HAP-1 (cell line): ENCODE measurements around the gene TK2.
"Not testable (repeated sequence)": the region's sequence is repeated elsewhere in the genome, so short reads cannot be mapped to it uniquely, and the experiment has no call there.

Experiments
- DNase-seq, 2 experiments: peaks; one replicate each; pipeline ENCODE4 v3.0.0-alpha.2; 2016 to 2020; ENCODE audit warnings: low spot score in 2 of 2
- H3K27me3 ChIP-seq: fragments of 250-450 bp; sonication (Bioruptor Pico); 2 replicates; pipeline ENCODE4 v1.5.1; 2020; ENCODE audit warnings: low read depth, mild to moderate bottlenecking, moderate library complexity
- H3K36me3 ChIP-seq: fragments of 250-450 bp; sonication (Bioruptor Pico); replicated peaks from 2 replicates; pipeline ENCODE4 v1.5.1; 2020; ENCODE audit warnings: mild to moderate bottlenecking
- H3K4me1 ChIP-seq: fragments of 250-450 bp; sonication (Bioruptor Pico); 2 replicates; pipeline ENCODE4 v1.5.1; 2020; ENCODE audit warnings: mild to moderate bottlenecking
- H3K4me3 ChIP-seq: fragments of 250-450 bp; sonication (Bioruptor Pico); 2 replicates; pipeline ENCODE4 v1.5.1; 2020; ENCODE audit warnings: mild to moderate bottlenecking, moderate library complexity
- H3K9me3 ChIP-seq: fragments of 250-450 bp; sonication (Bioruptor Pico); 2 replicates; pipeline ENCODE4 v1.5.1; 2020; ENCODE audit warnings: mild to moderate bottlenecking, moderate library complexity
- in situ Hi-C: fragments of 300-500 bp; cut with MboI; formaldehyde crosslinking; loops from 3 replicates; pipeline ENCODE4 v1.14.3; 2020; ENCODE audit warnings: low sequenced_read_pairs, inconsistent platforms, mixed read lengths

Gene TK2

GRCh38 chr16:66515596-66516508 lies 34.1 kb downstream of the TK2 start:
- Histone ChIP-seq H3K4me1 (no peaks in the 10 kb centered on the region), H3K9me3 (no peaks in the 10 kb centered on the region), H3K27me3 (no peaks in the 10 kb centered on the region), H3K4me3 (no peak overlapping the region), H3K36me3 (0 out of 2 replicates have a peak, but pooled peaks cover 6% of the 10 kb centered on the region)
- in situ Hi-C loops, result no loop called here
- no peak for DNase-seq

DNA sequence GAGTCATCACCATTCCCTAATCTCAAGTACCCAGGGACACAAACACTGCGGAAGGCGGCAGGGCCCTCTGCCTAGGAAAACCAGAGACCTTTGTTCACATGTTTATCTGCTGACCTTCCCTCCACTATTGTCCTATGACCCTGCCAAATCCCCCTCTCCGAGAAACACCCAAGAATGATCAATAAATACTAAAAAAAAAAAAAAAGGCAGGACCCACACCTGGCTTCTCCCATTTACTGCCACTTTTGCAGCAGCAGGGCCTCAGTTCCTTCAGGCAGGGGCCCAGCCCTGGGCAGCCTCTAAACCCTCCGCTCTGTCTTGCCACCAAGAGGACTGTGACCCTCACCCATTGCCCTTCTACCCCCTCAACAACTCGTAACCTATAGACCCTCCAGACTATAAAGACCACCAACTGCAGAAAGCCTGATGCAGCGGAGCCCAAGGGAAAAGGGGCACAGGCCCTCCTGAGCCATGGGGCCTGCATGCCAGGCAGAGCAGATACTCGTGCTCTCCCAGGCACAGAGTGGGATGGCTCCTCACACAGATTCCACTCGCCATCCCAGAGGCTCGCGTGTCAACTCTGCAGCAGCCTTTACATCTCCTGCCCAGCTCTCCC lies 34.8 kb downstream of the TK2 start:
- H3K27me3 ChIP-seq, H3K4me1 ChIP-seq, H3K36me3 ChIP-seq, H3K4me3 ChIP-seq, DNase-seq, in situ Hi-C loops, H3K9me3 ChIP-seq: not testable (repeated sequence)

DNA sequence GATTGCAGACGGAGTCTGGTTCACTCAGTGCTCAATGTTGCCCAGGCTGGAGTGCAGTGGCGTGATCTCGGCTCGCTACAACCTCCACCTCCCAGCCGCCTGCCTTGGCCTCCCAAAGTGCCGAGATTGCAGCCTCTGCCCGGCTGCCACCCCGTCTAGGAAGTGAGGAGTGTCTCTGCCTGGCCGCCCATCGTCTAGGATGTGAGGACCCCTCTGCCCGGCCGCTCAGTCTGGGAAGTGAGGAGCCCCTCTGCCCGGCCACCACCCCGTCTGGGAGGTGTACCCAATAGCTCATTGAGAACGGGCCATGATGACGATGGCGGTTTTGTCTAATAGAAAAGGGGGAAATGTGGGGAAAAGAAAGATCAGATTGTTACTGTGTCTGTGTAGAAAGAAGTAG lies 35.5 kb downstream of the TK2 start:
- in situ Hi-C loops, H3K9me3 ChIP-seq, DNase-seq, H3K36me3 ChIP-seq, H3K4me1 ChIP-seq, H3K4me3 ChIP-seq, H3K27me3 ChIP-seq: not testable (repeated sequence)

DNA sequence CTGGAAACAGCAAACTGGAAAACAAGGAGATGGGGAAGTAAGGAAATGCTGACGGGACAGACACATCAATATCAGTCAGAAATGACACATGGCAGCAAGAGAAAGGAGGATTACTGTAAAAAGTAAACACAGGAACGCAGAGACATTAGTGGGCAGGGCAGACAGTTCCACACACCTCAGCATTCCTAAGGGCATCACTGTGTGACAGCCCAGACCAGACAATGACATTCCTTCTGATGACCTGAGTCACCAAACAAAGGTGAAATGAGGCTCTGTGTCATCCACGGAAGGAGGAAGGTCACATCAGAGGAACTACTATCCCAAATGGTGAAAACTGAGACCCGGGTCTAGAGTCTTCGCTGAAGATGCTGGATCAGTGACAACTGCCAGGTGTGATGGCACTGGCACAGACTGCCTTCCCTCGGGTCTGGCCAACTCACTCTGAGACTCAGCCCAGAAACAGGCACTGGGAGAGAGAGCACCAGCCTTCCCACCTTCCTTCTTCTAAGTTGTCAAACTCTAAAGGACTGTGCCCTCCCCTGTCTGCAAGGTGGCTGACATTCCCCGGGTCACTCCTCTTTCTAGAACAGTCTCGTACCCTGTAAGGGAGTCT lies 36.7 kb downstream of the TK2 start:
- Histone ChIP-seq H3K36me3 (0 out of 2 replicates have a peak, but pooled peaks cover 6% of the 10 kb centered on the region), H3K4me3 (no peak overlapping the region), H3K4me1 (peaks cover 3% of the 10 kb centered on the region), H3K9me3 (no peaks in the 10 kb centered on the region), H3K27me3 (no peaks in the 10 kb centered on the region)
- no peak for DNase-seq
- in situ Hi-C loops, result no loop called here

GRCh38 chr16:66512272-66513110 lies 37.4 kb downstream of the TK2 start:
- Histone ChIP-seq H3K4me1 (peaks cover 7% of the 10 kb centered on the region), H3K4me3 (no peak overlapping the region), H3K36me3 (0 out of 2 replicates have a peak, but pooled peaks cover 6% of the 10 kb centered on the region), H3K9me3 (no peaks in the 10 kb centered on the region), H3K27me3 (no peaks in the 10 kb centered on the region)
- no peak for DNase-seq
- in situ Hi-C loops, result no loop called here

DNA sequence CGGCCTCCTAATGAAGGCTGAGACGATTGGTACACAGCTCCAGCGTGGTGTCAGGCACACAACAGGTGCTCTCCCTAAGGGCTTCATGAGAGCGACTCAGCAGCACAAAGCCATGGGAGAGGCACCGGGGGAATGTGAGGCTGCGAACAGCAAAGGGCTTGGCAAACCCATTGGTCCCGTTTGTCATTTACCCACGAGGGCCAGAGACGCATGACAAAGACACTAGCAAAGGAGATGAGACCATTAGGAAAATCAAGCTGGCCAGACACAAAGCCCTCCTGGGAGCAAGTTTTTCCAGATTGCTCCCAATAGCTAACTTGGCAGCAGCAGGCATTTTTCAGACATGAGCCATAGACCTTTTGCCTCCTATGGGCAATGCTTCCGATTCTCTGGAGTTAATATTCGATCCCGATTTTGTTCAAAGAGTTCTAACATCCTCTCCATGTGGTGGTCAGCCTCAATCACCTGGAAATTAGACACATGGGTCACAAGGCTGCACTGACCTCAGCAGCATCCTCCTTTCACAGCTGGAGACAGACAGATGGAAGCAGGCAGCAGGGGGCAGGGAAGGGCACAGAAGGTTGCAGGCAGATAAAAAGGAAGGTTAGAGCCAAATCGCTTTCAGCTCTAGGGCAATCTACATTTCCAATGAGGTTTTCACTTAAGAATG lies 38.2 kb downstream of the TK2 start:
- in situ Hi-C loops, result no loop called here
- 0 out of 2 replicates have a peak, but pooled peaks cover 6% of the 10 kb centered on the region for H3K36me3 ChIP-seq
- no peak for DNase-seq
- no peak overlapping the region for H3K4me3 ChIP-seq
- H3K4me1 ChIP-seq, result peaks cover 7% of the 10 kb centered on the region
- no peaks in the 10 kb centered on the region for H3K27me3 ChIP-seq
- no peaks in the 10 kb centered on the region for H3K9me3 ChIP-seq

DNA sequence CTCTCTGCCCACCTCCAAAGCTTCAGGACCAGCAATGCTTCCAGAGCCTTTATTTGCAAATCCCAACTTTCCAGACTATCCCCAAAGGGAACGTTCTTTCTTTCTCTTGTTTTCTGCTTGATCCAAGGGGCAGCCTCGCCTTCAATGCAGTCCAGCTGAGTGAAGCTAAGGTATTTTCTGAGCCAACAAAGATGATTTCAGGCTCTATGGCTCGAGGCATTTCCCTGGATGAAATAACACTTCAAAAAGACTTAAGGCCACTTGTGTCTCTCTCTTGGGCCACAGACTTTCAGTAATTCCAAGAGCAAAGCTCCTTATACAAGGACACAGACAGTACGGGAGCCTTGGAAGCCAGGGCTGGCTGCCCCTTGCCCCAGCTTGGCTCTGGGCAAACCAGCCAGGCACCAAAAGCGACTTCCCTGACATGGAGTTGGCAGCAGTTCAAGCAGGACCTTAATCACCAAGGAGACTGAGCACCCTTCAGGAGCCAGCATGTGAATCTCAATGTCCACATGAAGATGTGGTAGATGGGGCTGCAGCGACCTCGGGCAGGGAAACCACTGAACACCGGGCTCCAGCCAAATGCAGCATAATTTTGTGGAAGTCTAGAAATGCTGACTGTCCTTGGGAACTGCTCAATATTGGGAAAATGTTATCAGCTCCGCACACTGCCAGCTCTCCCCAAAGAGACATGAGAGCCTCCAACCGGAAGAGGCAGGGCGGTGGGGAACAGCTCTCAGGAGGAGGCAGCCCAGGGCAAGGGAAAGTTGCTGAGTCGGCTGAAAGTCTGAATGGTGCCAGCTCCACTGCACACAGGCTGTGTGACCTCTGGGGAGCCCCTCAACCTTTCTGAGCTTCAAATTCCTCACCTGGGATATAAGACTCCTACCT lies 39.0 kb downstream of the TK2 start:
- peaks cover 7% of the 10 kb centered on the region for H3K4me1 ChIP-seq
- H3K36me3 ChIP-seq, result 0 out of 2 replicates have a peak, but pooled peaks cover 6% of the 10 kb centered on the region
- in situ Hi-C loops, result no loop called here
- no peak for DNase-seq
- no peak overlapping the region for H3K4me3 ChIP-seq
- no peaks in the 10 kb centered on the region for H3K9me3 ChIP-seq
- H3K27me3 ChIP-seq, result no peaks in the 10 kb centered on the region

- H3K9me3 ChIP-seq, result no peaks in the 10 kb centered on the region
- in situ Hi-C loops, result no loop called here
- H3K36me3 ChIP-seq, result 0 out of 2 replicates have a peak, but pooled peaks cover 6% of the 10 kb centered on the region
- no peak for DNase-seq
- H3K4me1 ChIP-seq, result peaks cover 7% of the 10 kb centered on the region
- H3K4me3 ChIP-seq, result no peak overlapping the region
- H3K27me3 ChIP-seq, result no peaks in the 10 kb centered on the region
Observed at GRCh38 chr16:66510298-66510697, 39.6 kb downstream of the TK2 start.

DNA sequence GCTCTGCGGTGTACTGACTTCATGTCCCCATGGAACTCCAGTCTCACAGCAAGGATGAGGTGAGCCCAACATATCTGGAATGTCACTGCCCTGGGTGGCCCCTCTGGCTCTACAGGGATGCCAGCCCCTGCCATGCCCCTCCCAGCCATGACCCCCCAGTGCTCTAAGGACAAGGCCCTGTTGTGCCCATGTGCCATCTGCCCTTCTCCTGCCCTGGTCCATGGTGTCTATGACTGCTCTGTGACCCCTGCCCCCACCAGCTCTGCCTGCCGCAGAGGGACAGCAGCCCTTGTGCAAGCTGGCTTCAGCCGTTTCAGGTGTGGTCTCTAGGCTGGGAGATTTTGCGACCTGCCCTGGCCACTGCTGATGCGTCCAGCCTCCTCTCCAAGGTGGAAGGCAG lies 40.3 kb downstream of the TK2 start:
- Histone ChIP-seq H3K27me3 (no peaks in the 10 kb centered on the region), H3K4me3 (no peak overlapping the region), H3K9me3 (no peaks in the 10 kb centered on the region), H3K4me1 (peaks cover 7% of the 10 kb centered on the region), H3K36me3 (0 out of 2 replicates have a peak, but pooled peaks cover 6% of the 10 kb centered on the region)
- in situ Hi-C loops, result no loop called here
- no peak for DNase-seq

DNA sequence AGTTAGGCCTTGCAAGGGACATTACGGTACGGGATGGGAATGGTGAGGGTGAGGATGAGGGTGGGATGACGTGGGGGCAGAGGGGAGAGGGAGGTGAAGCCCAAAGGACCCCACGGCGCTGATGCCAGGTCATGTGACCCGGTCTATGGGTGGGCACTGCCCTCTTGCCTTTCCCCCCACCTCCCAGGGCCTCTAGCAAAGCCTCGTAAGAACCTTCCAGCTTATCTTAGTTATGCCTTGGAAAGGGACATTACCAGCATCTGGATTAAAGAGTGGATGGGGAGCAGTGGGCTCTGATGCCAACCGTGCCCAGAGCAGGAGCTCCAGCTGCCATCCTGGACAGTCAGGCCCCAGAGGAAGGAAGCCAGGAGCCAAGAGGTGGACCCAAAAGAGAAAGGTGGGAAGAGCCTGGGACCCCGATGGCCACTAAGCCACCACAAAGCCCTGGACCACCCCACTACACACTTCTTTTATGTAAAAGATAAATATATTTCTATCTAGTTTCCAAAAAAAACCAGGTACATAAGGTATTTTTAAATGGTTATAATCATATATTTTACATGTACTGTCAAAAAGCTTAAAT lies 40.9 kb downstream of the TK2 start:
- in situ Hi-C loops, result no loop called here
- H3K4me1 ChIP-seq, result peaks cover 7% of the 10 kb centered on the region

DNA sequence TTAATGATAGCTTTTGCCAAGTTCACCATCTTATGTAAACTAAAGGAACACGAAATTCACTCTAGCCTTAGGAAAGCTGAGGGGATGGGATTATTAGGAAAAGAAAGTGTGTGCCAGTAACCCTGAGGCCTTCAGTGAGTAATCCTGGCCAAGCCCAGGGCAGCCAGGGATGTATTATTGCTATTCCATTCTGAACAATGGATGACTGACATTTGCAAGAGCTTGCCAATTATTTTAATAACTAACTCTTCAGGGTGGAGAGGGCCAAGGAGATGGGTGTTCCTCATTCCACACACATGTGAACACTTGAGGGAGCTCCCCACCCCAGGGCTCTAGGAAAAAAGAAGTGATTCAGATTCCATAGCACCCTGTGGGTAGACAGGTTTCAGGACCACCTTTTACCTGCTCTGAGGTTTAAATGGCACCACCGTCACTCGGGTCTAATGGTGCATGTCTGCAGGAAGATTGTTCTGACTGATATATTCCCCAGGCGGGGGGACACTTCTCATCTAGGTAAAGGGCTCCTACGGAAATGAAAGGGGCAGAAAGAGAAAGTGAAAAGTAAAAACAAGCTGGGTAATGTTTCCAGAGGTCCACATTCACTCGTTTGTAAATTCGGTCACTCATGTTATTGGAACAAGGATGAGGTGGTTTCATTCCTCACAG lies 41.5 kb downstream of the TK2 start:
- no peaks in the 10 kb centered on the region; the same call in 1 of the 2 replicates for H3K27me3 ChIP-seq
- H3K4me1 ChIP-seq, result peaks cover 7% of the 10 kb centered on the region
- in situ Hi-C loops, result no loop called here
- peak in 1 of 2 experiments; percentile 7 for DNase-seq
- no peak overlapping the region for H3K4me3 ChIP-seq
- no peaks in the 10 kb centered on the region for H3K9me3 ChIP-seq
- H3K36me3 ChIP-seq, result 0 out of 2 replicates have a peak, but pooled peaks cover 6% of the 10 kb centered on the region

More for the DNA sequence above, 40.9 kb downstream of the TK2 start:
- 0 out of 2 replicates have a peak, but pooled peaks cover 6% of the 10 kb centered on the region for H3K36me3 ChIP-seq
- no peak for DNase-seq
- no peaks in the 10 kb centered on the region for H3K27me3 ChIP-seq
- H3K9me3 ChIP-seq, result no peaks in the 10 kb centered on the region
- no peak overlapping the region for H3K4me3 ChIP-seq
